ENCODE results near the gene RPS27L.

- TF ChIP-seq, protein P1, sequence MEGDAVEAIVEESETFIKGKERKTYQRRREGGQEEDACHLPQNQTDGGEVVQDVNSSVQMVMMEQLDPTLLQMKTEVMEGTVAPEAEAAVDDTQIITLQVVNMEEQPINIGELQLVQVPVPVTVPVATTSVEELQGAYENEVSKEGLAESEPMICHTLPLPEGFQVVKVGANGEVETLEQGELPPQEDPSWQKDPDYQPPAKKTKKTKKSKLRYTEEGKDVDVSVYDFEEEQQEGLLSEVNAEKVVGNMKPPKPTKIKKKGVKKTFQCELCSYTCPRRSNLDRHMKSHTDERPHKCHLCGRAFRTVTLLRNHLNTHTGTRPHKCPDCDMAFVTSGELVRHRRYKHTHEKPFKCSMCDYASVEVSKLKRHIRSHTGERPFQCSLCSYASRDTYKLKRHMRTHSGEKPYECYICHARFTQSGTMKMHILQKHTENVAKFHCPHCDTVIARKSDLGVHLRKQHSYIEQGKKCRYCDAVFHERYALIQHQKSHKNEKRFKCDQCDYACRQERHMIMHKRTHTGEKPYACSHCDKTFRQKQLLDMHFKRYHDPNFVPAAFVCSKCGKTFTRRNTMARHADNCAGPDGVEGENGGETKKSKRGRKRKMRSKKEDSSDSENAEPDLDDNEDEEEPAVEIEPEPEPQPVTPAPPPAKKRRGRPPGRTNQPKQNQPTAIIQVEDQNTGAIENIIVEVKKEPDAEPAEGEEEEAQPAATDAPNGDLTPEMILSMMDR (IDR thresholded peaks at IDR 0.05), result no peak
- no peak for TF ChIP-seq POLR2A (IDR thresholded peaks at IDR 0.05)
Measured at GRCh38 chr15:63194880-63195568, 37.7 kb upstream of the RPS27L start.

Data from uterus (tissue), 2 donors.